Stimulated activated CD8-positive, alpha-beta memory T cell treated with anti-CD3 and anti-CD28 coated beads, Interleukin-7, amount 100 ng/mL, for 1 hour (primary cell): ENCODE results near the gene VPS35.
"Not testable (repeated sequence)": the region's sequence is repeated elsewhere in the genome, so short reads cannot be mapped to it uniquely, and the experiment has no call there.

Source experiments
- DNase-seq, 2 donors: peaks; one replicate each; pipeline ENCODE4 v3.0.0-alpha.2; 2020; ENCODE audit warnings: low read depth in 2 of 2

Gene VPS35

GRCh38 chr16:46712911-46713310, 23.9 kb upstream of the VPS35 start:
- no peak for DNase-seq

- DNase-seq: no peak
Observed at GRCh38 chr16:46711106-46712058, 22.4 kb upstream of the VPS35 start.

- DNase-seq: no peak
Observed at GRCh38 chr16:46709469-46710005, 20.6 kb upstream of the VPS35 start.

- DNase-seq: no peak
Observed at GRCh38 chr16:46706642-46707041, 17.7 kb upstream of the VPS35 start.

- DNase-seq: no peak
Observed at GRCh38 chr16:46702030-46702429, 13.1 kb upstream of the VPS35 start.

- no peak for DNase-seq
Observed at GRCh38 chr16:46701615-46702014, 12.6 kb upstream of the VPS35 start.

GRCh38 chr16:46700048-46700447, 11.1 kb upstream of the VPS35 start:
- no peak for DNase-seq

- no peak for DNase-seq
Observed at GRCh38 chr16:46696957-46697356, 8.0 kb upstream of the VPS35 start.

- no peak for DNase-seq
Observed at GRCh38 chr16:46695937-46696336, 7.0 kb upstream of the VPS35 start.

GRCh38 chr16:46693598-46693997, 4.6 kb upstream of the VPS35 start:
- no peak for DNase-seq

GRCh38 chr16:46691726-46692125, 2.7 kb upstream of the VPS35 start:
- DNase-seq: no peak

- no peak for DNase-seq
Observed at GRCh38 chr16:46690281-46691178, 1.6 kb upstream of the VPS35 start.

GRCh38 chr16:46689365-46690280, 645 bp upstream of the VPS35 start, which contains the start of gene ORC6:
ORC6 (plus strand) TSS chr16:46689659; CDS start chr16:46689706, 47 bp downstream.
- DNase-seq: peak; percentile 88 to 95

- DNase-seq: no peak
Observed at GRCh38 chr16:46688101-46688653, 801 bp downstream of the VPS35 start.

GRCh38 chr16:46687486-46687885, 1.5 kb downstream of the VPS35 start:
- no peak for DNase-seq

GRCh38 chr16:46686815-46687473, 2.0 kb downstream of the VPS35 start:
- DNase-seq: no peak

GRCh38 chr16:46681867-46682266, 7.1 kb downstream of the VPS35 start:
- DNase-seq: not testable (repeated sequence)

- DNase-seq: not testable (repeated sequence)
Observed at GRCh38 chr16:46677943-46678342, 11.0 kb downstream of the VPS35 start.

GRCh38 chr16:46673320-46674013, 15.5 kb downstream of the VPS35 start:
- no peak for DNase-seq

GRCh38 chr16:46662123-46662522, 26.9 kb downstream of the VPS35 start:
- DNase-seq: no peak
